HEK293 (cell line): Measurements from ENCODE around the gene FAAP100.

Experiments
- FEZF1 ChIP-seq: fragments of 450-650 bp; formaldehyde crosslinking; IDR thresholded peaks from 2 replicates; pipeline ENCODE4 v1.5.1; 2016; ENCODE audit warnings: missing biosample characterization, missing genetic modification characterization
- GLI4 ChIP-seq: fragments of 450-650 bp; formaldehyde crosslinking; IDR thresholded peaks from 2 replicates; pipeline ENCODE4 v1.5.1; 2016; ENCODE audit warnings: missing biosample characterization, missing genetic modification characterization
- HOXD13 ChIP-seq: sonication (generic); formaldehyde crosslinking; IDR thresholded peaks from 2 replicates; pipeline ENCODE4 v1.8.0; 2022; ENCODE audit warnings: missing genetic modification reagents, borderline replicate concordance
- KLF1 ChIP-seq: fragments of 450-650 bp; formaldehyde crosslinking; IDR thresholded peaks from 2 replicates; pipeline ENCODE4 v1.5.1; 2016; ENCODE audit warnings: missing biosample characterization, missing genetic modification characterization
- KLF7 ChIP-seq: fragments of 450-650 bp; formaldehyde crosslinking; IDR thresholded peaks from 2 replicates; pipeline ENCODE4 v1.5.1; 2016; ENCODE audit warnings: missing biosample characterization, missing genetic modification characterization, borderline replicate concordance
- MYNN ChIP-seq: fragments of 450-650 bp; formaldehyde crosslinking; IDR thresholded peaks from 2 replicates; pipeline ENCODE4 v1.5.1; 2016; ENCODE audit warnings: missing biosample characterization, missing genetic modification characterization, borderline replicate concordance
- REPIN1 ChIP-seq: fragments of 450-650 bp; formaldehyde crosslinking; IDR thresholded peaks from 2 replicates; pipeline ENCODE4 v1.5.1; 2017; ENCODE audit warnings: missing biosample characterization, missing genetic modification characterization, low read depth
- SALL2 ChIP-seq: fragments of 450-650 bp; formaldehyde crosslinking; IDR thresholded peaks from 2 replicates; pipeline ENCODE4 v1.5.0; 2017; ENCODE audit warnings: missing biosample characterization, mild to moderate bottlenecking, missing genetic modification characterization, borderline replicate concordance
- SP3 ChIP-seq: fragments of 450-650 bp; formaldehyde crosslinking; IDR thresholded peaks from 2 replicates; pipeline ENCODE4 v1.5.1; 2016; ENCODE audit warnings: missing biosample characterization, missing genetic modification characterization
- WT1 ChIP-seq: fragments of 450-650 bp; formaldehyde crosslinking; IDR thresholded peaks from 2 replicates; pipeline ENCODE4 v1.5.1; 2016; ENCODE audit warnings: missing biosample characterization, missing genetic modification characterization
- ZBTB21 ChIP-seq: fragments of 450-650 bp; formaldehyde crosslinking; IDR thresholded peaks from 2 replicates; pipeline ENCODE4 v1.5.1; 2017; ENCODE audit warnings: missing biosample characterization, missing genetic modification characterization
- ZNF157 ChIP-seq: fragments of 450-650 bp; formaldehyde crosslinking; IDR thresholded peaks from 2 replicates; pipeline ENCODE4 v1.5.1; 2016; ENCODE audit warnings: missing biosample characterization, missing genetic modification characterization
- ZNF211 ChIP-seq: fragments of 450-650 bp; formaldehyde crosslinking; IDR thresholded peaks from 2 replicates; pipeline ENCODE4 v1.5.1; 2016; ENCODE audit warnings: low read depth, missing biosample characterization, missing genetic modification characterization
- ZNF335 ChIP-seq: fragments of 450-650 bp; formaldehyde crosslinking; conservative IDR thresholded peaks from 2 replicates; pipeline ENCODE4 v1.5.1; 2016; ENCODE audit warnings: missing biosample characterization, missing genetic modification characterization
- ZNF341 ChIP-seq: fragments of 450-650 bp; formaldehyde crosslinking; IDR thresholded peaks from 2 replicates; pipeline ENCODE4; 2016; ENCODE audit warnings: low read depth, missing biosample characterization, missing genetic modification characterization
- ZNF354C ChIP-seq: fragments of 450-650 bp; formaldehyde crosslinking; IDR thresholded peaks from 2 replicates; pipeline ENCODE4 v1.5.1; 2016; ENCODE audit warnings: missing biosample characterization, missing genetic modification characterization, low read depth, borderline replicate concordance
- ZNF366 ChIP-seq: fragments of 450-650 bp; formaldehyde crosslinking; conservative IDR thresholded peaks from 2 replicates; pipeline ENCODE4 v1.5.1; 2016; ENCODE audit warnings: missing biosample characterization, missing genetic modification characterization
- ZNF416 ChIP-seq: fragments of 450-650 bp; formaldehyde crosslinking; IDR thresholded peaks from 2 replicates; pipeline ENCODE4 v1.5.1; 2016; ENCODE audit warnings: missing biosample characterization, missing genetic modification characterization
- ZNF501 ChIP-seq: fragments of 450-650 bp; formaldehyde crosslinking; IDR thresholded peaks from 2 replicates; pipeline ENCODE4 v1.5.1; 2016; ENCODE audit warnings: missing biosample characterization, missing genetic modification characterization
- ZNF529 ChIP-seq: fragments of 450-650 bp; formaldehyde crosslinking; IDR thresholded peaks from 2 replicates; pipeline ENCODE4 v1.5.1; 2017; ENCODE audit warnings: missing genetic modification characterization, missing biosample characterization; ENCODE audit not compliant: insufficient replicate concordance
- ZNF530 ChIP-seq: fragments of 450-650 bp; formaldehyde crosslinking; IDR thresholded peaks from 2 replicates; pipeline ENCODE4 v1.5.1; 2016; ENCODE audit warnings: low read depth, missing biosample characterization, missing genetic modification characterization
- ZNF610 ChIP-seq: fragments of 450-650 bp; formaldehyde crosslinking; IDR thresholded peaks from 2 replicates; pipeline ENCODE4 v1.5.1; 2016; ENCODE audit warnings: missing biosample characterization, missing genetic modification characterization, borderline replicate concordance
- ZNF621 ChIP-seq: fragments of 450-650 bp; formaldehyde crosslinking; IDR thresholded peaks from 2 replicates; pipeline ENCODE4 v1.5.1; 2017; ENCODE audit warnings: missing biosample characterization, missing genetic modification characterization
- ZNF654 ChIP-seq: fragments of 450-650 bp; formaldehyde crosslinking; IDR thresholded peaks from 2 replicates; pipeline ENCODE4 v1.5.1; 2016; ENCODE audit warnings: low read depth, missing biosample characterization, missing genetic modification characterization
- ZNF776 ChIP-seq: fragments of 450-650 bp; formaldehyde crosslinking; IDR thresholded peaks from 2 replicates; pipeline ENCODE4 v1.5.0; 2017; ENCODE audit warnings: missing biosample characterization, missing genetic modification characterization, borderline replicate concordance
- TF ChIP-seq, protein P1 (sequence below): fragments of 450-650 bp; formaldehyde crosslinking; IDR thresholded peaks from 2 replicates; pipeline ENCODE4 v1.5.1; 2016; ENCODE audit warnings: missing biosample characterization, missing genetic modification characterization
- TF ChIP-seq, protein P2 (sequence below): fragments of 450-650 bp; formaldehyde crosslinking; IDR thresholded peaks from 2 replicates; pipeline ENCODE4 v1.5.1; 2016; ENCODE audit warnings: missing biosample characterization, missing genetic modification characterization
- TF ChIP-seq, protein P3 (sequence below): fragments of 450-650 bp; formaldehyde crosslinking; IDR thresholded peaks from 2 replicates; pipeline ENCODE4 v1.5.1; 2016; ENCODE audit warnings: missing biosample characterization, missing genetic modification characterization
- TF ChIP-seq, protein P4 (sequence below): fragments of 450-650 bp; formaldehyde crosslinking; IDR thresholded peaks from 2 replicates; pipeline ENCODE4 v1.5.1; 2017; ENCODE audit warnings: missing biosample characterization, missing genetic modification characterization
- TF ChIP-seq, protein P5 (sequence below): fragments of 450-650 bp; IDR thresholded peaks from 2 replicates; pipeline ENCODE4 v1.5.1; 2018; ENCODE audit warnings: missing biosample characterization, mild to moderate bottlenecking, missing genetic modification characterization
- TF ChIP-seq, protein P6 (sequence below): fragments of 450-650 bp; formaldehyde crosslinking; IDR thresholded peaks from 2 replicates; pipeline ENCODE4 v1.5.1; 2017; ENCODE audit warnings: missing biosample characterization, missing genetic modification characterization

Gene FAAP100

DNA sequence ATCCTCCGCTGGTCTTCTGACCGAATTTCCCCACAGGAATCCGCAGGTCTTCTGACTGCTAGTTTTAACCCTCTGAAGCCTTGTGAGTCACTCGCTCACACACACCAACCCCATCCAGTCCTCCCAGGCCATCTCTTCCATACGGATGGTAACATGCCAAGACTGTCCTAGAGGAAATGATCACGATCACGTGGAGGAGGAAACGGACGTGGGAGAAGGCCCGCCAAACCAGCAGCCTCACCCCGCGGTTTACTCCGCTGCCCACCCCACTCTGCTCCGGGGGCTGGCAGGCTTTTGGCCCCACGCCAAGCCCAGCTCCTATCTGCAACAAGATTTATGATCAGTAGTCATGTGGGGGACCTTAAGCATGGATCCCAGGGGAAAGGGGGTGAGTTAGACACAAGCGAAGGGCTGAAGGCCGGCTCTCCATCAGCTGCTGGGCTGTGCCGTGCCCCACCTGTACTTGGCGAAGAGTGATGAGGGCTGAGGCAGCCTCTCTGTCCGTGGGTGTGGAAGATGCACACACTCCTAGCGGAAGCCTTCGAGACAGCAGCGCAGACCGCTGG is 1.5 kb upstream of the FAAP100 start (continued):
- TF ChIP-seq, protein P1, sequence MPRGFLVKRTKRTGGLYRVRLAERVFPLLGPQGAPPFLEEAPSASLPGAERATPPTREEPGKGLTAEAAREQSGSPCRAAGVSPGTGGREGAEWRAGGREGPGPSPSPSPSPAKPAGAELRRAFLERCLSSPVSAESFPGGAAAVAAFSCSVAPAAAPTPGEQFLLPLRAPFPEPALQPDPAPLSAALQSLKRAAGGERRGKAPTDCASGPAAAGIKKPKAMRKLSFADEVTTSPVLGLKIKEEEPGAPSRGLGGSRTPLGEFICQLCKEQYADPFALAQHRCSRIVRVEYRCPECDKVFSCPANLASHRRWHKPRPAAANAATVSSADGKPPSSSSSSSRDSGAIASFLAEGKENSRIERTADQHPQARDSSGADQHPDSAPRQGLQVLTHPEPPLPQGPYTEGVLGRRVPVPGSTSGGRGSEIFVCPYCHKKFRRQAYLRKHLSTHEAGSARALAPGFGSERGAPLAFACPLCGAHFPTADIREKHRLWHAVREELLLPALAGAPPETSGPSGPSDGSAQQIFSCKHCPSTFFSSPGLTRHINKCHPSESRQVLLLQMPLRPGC (tag by site-specific recombination) = peak; percentile 84
- TF ChIP-seq REPIN1 (tag by site-specific recombination) (no peak), KLF1 (tag by site-specific recombination) (peak; percentile 21; the same call in 1 of the 2 replicates), ZNF354C (no peak), ZNF157 (no peak), ZNF366 (tag by site-specific recombination) (peak; percentile 89), ZNF530 (no peak), WT1 (tag by site-specific recombination) (peak; percentile 24; the same call in 1 of the 2 replicates), ZNF341 (tag by site-specific recombination) (peak; percentile 69), FEZF1 (tag by site-specific recombination) (peak; percentile 29; the same call in 1 of the 2 replicates), KLF7 (tag by site-specific recombination) (0 out of 2 replicates have a peak, but pooled peaks have one; percentile 10), MYNN (tag by site-specific recombination) (no peak), SP3 (tag by site-specific recombination) (no peak), ZNF654 (tag by site-specific recombination) (no peak), ZNF776 (tag by site-specific recombination) (no peak), ZNF529 (tag by site-specific recombination) (no peak), ZNF501 (tag by site-specific recombination) (peak; percentile 53; the same call in 1 of the 2 replicates), ZNF211 (tag by site-specific recombination) (no peak), GLI4 (no peak), HOXD13 (CRISPR knock-in tag) (no peak), SALL2 (tag by site-specific recombination) (no peak), ZNF416 (no peak), ZNF610 (no peak), ZNF335 (tag by site-specific recombination) (peak; percentile 54), ZBTB21 (tag by site-specific recombination) (0 out of 2 replicates have a peak, but pooled peaks have one; percentile 18), ZNF621 (tag by site-specific recombination) (no peak)
- TF ChIP-seq, protein P2, sequence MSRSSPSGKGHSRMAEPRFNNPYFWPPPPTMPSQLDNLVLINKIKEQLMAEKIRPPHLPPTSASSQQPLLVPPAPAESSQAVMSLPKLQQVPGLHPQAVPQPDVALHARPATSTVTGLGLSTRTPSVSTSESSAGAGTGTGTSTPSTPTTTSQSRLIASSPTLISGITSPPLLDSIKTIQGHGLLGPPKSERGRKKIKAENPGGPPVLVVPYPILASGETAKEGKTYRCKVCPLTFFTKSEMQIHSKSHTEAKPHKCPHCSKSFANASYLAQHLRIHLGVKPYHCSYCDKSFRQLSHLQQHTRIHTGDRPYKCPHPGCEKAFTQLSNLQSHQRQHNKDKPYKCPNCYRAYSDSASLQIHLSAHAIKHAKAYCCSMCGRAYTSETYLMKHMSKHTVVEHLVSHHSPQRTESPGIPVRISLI (tag by site-specific recombination) = no peak
- TF ChIP-seq, protein P3, sequence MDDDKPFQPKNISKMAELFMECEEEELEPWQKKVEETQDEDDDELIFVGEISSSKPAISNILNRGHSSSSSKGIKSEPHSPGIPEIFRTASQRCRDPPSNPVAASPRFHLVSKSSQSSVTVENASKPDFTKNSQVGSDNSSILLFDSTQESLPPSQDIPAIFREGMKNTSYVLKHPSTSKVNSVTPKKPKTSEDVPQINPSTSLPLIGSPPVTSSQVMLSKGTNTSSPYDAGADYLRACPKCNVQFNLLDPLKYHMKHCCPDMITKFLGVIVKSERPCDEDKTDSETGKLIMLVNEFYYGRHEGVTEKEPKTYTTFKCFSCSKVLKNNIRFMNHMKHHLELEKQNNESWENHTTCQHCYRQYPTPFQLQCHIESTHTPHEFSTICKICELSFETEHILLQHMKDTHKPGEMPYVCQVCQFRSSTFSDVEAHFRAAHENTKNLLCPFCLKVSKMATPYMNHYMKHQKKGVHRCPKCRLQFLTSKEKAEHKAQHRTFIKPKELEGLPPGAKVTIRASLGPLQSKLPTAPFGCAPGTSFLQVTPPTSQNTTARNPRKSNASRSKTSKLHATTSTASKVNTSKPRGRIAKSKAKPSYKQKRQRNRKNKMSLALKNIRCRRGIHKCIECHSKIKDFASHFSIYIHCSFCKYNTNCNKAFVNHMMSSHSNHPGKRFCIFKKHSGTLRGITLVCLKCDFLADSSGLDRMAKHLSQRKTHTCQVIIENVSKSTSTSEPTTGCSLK (tag by site-specific recombination) = no peak
- TF ChIP-seq, protein P4, sequence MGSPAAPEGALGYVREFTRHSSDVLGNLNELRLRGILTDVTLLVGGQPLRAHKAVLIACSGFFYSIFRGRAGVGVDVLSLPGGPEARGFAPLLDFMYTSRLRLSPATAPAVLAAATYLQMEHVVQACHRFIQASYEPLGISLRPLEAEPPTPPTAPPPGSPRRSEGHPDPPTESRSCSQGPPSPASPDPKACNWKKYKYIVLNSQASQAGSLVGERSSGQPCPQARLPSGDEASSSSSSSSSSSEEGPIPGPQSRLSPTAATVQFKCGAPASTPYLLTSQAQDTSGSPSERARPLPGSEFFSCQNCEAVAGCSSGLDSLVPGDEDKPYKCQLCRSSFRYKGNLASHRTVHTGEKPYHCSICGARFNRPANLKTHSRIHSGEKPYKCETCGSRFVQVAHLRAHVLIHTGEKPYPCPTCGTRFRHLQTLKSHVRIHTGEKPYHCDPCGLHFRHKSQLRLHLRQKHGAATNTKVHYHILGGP (tag by site-specific recombination) = no peak
- TF ChIP-seq, protein P5, sequence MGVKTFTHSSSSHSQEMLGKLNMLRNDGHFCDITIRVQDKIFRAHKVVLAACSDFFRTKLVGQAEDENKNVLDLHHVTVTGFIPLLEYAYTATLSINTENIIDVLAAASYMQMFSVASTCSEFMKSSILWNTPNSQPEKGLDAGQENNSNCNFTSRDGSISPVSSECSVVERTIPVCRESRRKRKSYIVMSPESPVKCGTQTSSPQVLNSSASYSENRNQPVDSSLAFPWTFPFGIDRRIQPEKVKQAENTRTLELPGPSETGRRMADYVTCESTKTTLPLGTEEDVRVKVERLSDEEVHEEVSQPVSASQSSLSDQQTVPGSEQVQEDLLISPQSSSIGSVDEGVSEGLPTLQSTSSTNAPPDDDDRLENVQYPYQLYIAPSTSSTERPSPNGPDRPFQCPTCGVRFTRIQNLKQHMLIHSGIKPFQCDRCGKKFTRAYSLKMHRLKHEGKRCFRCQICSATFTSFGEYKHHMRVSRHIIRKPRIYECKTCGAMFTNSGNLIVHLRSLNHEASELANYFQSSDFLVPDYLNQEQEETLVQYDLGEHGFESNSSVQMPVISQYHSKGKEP (tag by site-specific recombination) = 0 out of 2 replicates have a peak, but pooled peaks have one; percentile 27
- TF ChIP-seq, protein P6, sequence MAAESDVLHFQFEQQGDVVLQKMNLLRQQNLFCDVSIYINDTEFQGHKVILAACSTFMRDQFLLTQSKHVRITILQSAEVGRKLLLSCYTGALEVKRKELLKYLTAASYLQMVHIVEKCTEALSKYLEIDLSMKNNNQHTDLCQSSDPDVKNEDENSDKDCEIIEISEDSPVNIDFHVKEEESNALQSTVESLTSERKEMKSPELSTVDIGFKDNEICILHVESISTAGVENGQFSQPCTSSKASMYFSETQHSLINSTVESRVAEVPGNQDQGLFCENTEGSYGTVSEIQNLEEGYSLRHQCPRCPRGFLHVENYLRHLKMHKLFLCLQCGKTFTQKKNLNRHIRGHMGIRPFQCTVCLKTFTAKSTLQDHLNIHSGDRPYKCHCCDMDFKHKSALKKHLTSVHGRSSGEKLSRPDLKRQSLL (tag by site-specific recombination) = no peak
